Left kidney (tissue), 2 donors: ENCODE measurements around the gene ANKH. TPM values are rescaled to one million over a fixed set of nuclear protein-coding genes. Genes with fewer than 3 reads are reported as not detected.
"Not testable (repeated sequence)": the region's sequence is repeated elsewhere in the genome, so short reads cannot be mapped to it uniquely, and the experiment has no call there.

Experiments used
- DNase-seq: peaks from one replicate; pipeline ENCODE4 v3.0.0-alpha.2; 2013
- polyA plus RNA-seq: library from polyadenylated mRNA; unstranded; fragments of 120-200 nt; gene quantifications from one replicate; pipeline ENCODE4 v1.2.1, GENCODE V29; 2013; ENCODE audit not compliant: insufficient read length

ANKH gene
- polyA plus RNA-seq, 1 donor = 10.5 TPM

GRCh38 chr5:14830210-14831005 is 41.2 kb downstream of the ANKH start:
- DNase-seq = no peak

GRCh38 chr5:14829396-14829795 is 42.2 kb downstream of the ANKH start:
- DNase-seq = no peak

GRCh38 chr5:14826714-14827113 is 44.9 kb downstream of the ANKH start:
- DNase-seq = no peak

- no peak for DNase-seq
These were observed 45.6 kb downstream of the ANKH start for GRCh38 chr5:14825977-14826376.

GRCh38 chr5:14824499-14824898 is 47.1 kb downstream of the ANKH start:
- DNase-seq = no peak

- DNase-seq = no peak
These were observed 50.3 kb downstream of the ANKH start for GRCh38 chr5:14821100-14821845.

GRCh38 chr5:14818931-14819790 is 52.4 kb downstream of the ANKH start:
- no peak for DNase-seq

- DNase-seq = not testable (repeated sequence)
These were observed 53.8 kb downstream of the ANKH start for GRCh38 chr5:14817762-14818136.

- DNase-seq = no peak
These were observed 54.4 kb downstream of the ANKH start for GRCh38 chr5:14816999-14817761.

- no peak for DNase-seq
These were observed 55.1 kb downstream of the ANKH start for GRCh38 chr5:14816374-14816998.

- DNase-seq = no peak
These were observed 57.8 kb downstream of the ANKH start for GRCh38 chr5:14813747-14814146.

- DNase-seq = no peak
These were observed 59.4 kb downstream of the ANKH start for GRCh38 chr5:14812166-14812565.

GRCh38 chr5:14810928-14811572 is 60.5 kb downstream of the ANKH start:
- no peak for DNase-seq

- DNase-seq = no peak
These were observed 61.3 kb downstream of the ANKH start for GRCh38 chr5:14810282-14810681.

GRCh38 chr5:14809369-14810155 is 62.0 kb downstream of the ANKH start:
- DNase-seq = no peak

GRCh38 chr5:14807471-14807870 is 64.1 kb downstream of the ANKH start:
- no peak for DNase-seq

GRCh38 chr5:14806456-14806855 is 65.1 kb downstream of the ANKH start:
- peak; percentile 24 for DNase-seq

GRCh38 chr5:14802541-14802940 is 69.0 kb downstream of the ANKH start:
- no peak for DNase-seq

GRCh38 chr5:14801792-14802191 is 69.8 kb downstream of the ANKH start:
- DNase-seq = no peak

GRCh38 chr5:14797385-14797784 is 74.2 kb downstream of the ANKH start:
- not testable (repeated sequence) for DNase-seq
